ENCODE measurements around the gene PIR.

PIR gene

DNA sequence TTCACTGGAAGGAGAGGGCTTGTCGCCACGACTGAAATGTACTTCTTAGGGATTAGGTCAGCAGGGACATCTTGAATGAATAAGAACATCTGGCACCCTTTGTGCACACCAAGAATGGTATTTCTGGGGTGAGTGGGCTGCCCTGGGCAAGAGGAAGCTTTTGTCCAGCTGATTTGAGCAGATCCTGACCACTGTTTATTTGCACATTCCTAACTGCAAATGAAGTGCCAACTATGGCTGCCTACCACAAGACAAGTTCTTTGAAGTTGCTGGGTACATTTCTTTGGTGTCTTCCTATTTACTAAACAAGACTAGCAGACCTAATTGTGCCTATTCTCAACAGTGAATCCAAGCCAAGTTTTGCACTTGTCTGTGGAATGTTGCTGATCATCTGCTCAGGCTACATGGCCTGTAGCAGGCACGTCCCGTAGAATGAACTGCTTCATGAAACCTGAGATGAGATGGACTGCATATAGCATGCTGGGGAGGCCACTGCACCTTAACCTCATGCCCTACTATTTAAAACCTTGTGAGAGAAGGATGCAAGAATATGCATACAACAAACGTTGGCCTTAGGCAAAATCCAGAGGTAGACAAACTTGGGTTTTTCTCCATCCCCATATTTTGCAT, 45.0 kb downstream of the PIR start:
- no peak overlapping the region for H3K27ac ChIP-seq
- no peak for TF ChIP-seq ZFX (IDR thresholded peaks at IDR 0.05; ENCODE audit: borderline replicate concordance)
- TF ChIP-seq, protein P1, sequence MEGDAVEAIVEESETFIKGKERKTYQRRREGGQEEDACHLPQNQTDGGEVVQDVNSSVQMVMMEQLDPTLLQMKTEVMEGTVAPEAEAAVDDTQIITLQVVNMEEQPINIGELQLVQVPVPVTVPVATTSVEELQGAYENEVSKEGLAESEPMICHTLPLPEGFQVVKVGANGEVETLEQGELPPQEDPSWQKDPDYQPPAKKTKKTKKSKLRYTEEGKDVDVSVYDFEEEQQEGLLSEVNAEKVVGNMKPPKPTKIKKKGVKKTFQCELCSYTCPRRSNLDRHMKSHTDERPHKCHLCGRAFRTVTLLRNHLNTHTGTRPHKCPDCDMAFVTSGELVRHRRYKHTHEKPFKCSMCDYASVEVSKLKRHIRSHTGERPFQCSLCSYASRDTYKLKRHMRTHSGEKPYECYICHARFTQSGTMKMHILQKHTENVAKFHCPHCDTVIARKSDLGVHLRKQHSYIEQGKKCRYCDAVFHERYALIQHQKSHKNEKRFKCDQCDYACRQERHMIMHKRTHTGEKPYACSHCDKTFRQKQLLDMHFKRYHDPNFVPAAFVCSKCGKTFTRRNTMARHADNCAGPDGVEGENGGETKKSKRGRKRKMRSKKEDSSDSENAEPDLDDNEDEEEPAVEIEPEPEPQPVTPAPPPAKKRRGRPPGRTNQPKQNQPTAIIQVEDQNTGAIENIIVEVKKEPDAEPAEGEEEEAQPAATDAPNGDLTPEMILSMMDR (IDR thresholded peaks at IDR 0.05) = no peak

GRCh38 chrX:15441464-15441863, 51.7 kb downstream of the PIR start:
- TF ChIP-seq, protein P1 (IDR thresholded peaks at IDR 0.05) = no peak
- no peak for TF ChIP-seq ZFX (IDR thresholded peaks at IDR 0.05; ENCODE audit: borderline replicate concordance)
- H3K27ac ChIP-seq = no peak overlapping the region

DNA sequence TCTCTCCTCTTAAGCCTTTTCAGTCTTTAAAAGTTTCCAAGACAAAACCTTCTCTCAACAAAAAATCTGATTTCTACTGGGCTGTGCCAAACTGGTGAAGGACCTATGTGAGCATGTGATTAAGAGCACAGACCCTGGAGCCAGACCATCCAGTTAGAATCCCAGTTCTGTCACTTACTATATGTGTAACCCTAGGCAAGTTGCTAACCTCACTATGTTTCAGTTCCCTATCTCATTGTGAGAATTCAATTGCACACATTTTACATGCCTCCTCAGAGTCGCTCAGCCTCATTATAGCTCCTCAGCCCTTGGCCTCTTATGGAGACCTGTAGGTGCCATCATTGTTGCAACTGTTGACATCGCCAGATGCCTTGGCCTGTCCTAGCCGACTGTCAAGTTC, 54.8 kb downstream of the PIR start:
- no peak for TF ChIP-seq ZFX (IDR thresholded peaks at IDR 0.05; ENCODE audit: borderline replicate concordance)
- TF ChIP-seq, protein P1 (IDR thresholded peaks at IDR 0.05) = no peak
- no peak overlapping the region for H3K27ac ChIP-seq

- TF ChIP-seq, protein P1 (IDR thresholded peaks at IDR 0.05) = no peak
- no peak for TF ChIP-seq ZFX (IDR thresholded peaks at IDR 0.05; ENCODE audit: borderline replicate concordance)
These were observed 55.4 kb downstream of the PIR start for GRCh38 chrX:15437724-15438123.

GRCh38 chrX:15435836-15436619, 57.1 kb downstream of the PIR start:
- H3K27ac ChIP-seq = no peak overlapping the region
- TF ChIP-seq, protein P1 (IDR thresholded peaks at IDR 0.05) = no peak
- TF ChIP-seq ZFX (IDR thresholded peaks at IDR 0.05; ENCODE audit: borderline replicate concordance) = no peak

More at GRCh38 chrX:15437724-15438123, 55.4 kb downstream of the PIR start:
- no peak overlapping the region for H3K27ac ChIP-seq

GRCh38 chrX:15434205-15434604, 58.9 kb downstream of the PIR start:
- H3K27ac ChIP-seq = no peak overlapping the region
- TF ChIP-seq, protein P1 (IDR thresholded peaks at IDR 0.05) = no peak
- TF ChIP-seq ZFX (IDR thresholded peaks at IDR 0.05; ENCODE audit: borderline replicate concordance) = no peak

DNA sequence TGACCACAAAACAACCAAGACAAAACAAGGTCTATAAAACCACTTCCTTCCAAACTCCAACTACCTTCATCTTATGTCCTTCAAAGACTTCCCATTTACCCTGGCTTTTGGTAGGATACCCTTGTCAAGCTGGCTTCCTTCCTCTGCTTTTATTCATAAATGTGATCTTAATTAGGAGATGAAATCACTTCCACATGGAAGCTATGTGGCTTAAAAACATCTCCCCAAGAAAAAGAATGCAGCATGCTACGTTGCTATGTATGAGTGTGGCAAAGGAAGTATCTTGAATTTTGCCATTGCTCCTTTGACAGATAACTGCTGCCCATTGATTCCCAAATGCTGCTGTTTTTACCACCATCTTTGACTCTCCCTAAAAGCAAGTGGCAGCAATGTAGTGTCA, 62.5 kb downstream of the PIR start:
- TF ChIP-seq, protein P1 (IDR thresholded peaks at IDR 0.05) = no peak
- no peak for TF ChIP-seq ZFX (IDR thresholded peaks at IDR 0.05; ENCODE audit: borderline replicate concordance)
- H3K27ac ChIP-seq = no peak overlapping the region

Measured in 22Rv1 (cell line).